Measurements from ENCODE around the gene TFPT.

TFPT gene, protein sequence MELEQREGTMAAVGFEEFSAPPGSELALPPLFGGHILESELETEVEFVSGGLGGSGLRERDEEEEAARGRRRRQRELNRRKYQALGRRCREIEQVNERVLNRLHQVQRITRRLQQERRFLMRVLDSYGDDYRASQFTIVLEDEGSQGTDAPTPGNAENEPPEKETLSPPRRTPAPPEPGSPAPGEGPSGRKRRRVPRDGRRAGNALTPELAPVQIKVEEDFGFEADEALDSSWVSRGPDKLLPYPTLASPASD

GRCh38 chr19:54115109-54116063, at the start of gene TFPT, which contains the start of gene PRPF31:
Gene TFPT (minus strand): TSS chr19:54115657. CDS start chr19:54115269, 388 bp downstream.
Gene PRPF31 (plus strand): TSS chr19:54115754. CDS start chr19:54118279, 2,525 bp downstream.
- peak; percentile 99 for DNase-seq

DNA sequence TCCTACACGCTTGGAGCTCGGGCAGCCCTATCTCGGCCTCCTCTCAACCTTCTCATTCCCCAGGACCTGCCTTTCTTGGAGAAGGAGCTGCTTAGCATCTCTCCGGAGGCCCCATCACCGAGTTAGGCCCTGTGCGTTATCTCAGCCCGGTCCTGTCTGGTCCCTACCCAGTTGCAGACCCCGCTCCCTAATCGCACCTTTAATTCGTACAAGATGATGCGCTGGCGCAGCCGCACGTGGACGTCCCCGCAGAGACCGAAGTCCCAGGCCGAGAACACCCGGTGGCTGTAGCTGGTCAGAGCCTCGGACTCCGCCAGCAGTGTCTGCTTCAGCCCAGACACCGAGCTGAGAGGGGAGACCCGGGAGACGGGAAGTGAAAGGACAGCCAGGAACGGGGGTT, 49.8 kb upstream of the TFPT start:
- no peak for DNase-seq

DNA sequence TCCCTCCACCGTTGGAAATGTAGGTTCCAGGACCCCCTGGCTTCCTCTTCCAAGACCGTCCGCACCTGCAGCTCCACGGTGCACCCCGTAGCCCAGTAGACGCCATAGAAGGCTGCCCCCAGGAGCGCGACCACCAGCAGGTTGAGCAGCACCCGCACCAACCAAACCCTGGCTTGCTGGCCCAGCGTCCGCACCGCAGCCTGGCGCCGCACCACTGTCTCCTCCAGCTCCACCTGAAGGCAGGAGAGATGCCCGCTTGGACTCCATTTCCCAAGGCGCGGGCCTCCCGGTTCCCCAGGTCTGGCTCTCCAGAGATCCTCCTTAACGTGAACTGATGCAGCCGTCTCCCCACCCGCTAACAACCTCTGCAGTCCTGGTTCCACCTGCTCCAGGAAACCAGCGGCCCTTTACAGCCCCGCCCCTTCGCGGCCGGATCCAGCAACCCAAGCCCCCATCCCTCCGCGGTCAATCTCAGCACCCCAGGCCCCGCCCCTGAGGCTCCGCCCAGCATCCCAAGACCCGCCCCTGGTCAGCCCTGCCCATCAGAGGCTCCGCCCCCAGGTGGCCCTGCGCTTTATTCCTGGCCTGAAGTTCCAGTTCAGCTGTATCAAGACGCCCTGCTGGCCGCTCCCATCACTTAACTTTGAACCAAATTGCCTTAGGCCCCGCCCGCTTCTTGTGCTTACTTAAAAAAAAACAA, 49.1 kb upstream of the TFPT start:
- DNase-seq: peak; percentile 81

DNA sequence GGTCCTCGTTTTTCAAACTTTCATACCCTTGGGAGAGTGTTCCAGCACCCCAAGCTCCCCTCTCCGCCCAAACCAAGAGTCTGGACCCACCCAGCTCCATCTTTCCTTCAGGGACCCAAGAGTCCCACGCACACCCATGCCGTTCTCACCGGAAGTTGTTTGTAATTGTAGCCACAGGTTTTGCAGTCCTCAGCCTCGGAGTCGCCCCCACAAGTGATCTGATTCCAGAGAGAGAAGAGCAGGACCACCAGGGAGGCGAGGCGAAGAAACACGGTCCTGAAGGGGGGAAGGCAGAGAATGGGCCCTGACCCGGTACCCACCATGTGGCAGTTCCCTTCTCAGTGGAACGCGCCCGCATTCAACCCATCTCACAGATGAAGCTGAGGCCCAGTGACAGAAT, 47.4 kb upstream of the TFPT start:
- no peak for DNase-seq

DNA sequence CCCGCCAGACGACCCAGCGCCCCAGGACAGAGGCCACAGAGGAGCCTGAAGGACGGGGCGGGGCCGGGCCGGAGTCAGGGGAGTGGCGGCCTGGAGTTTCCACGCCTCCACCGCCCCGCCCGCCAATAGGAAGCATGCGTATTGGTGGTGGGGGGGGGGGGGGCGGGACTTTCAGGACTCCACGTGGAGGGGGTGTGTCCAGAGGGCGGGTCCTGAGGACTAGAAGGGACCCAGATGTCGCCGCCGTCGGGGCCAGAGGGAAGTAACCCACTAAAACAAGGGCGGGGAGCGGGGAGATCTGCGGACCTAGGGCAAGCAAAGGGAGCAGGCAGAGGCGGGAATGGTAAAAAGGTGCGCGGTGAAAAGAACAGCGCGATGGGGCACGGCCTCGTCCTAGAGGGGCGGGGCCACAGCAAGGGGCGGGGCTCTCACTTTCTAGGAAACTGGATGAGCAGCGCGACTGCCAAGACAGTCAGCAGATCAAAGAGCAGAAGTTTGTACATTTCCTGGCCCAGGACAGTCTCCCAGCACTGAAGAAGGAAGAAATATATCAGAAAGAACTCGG, 46.9 kb upstream of the TFPT start:
- peak; percentile 95 for DNase-seq

DNA sequence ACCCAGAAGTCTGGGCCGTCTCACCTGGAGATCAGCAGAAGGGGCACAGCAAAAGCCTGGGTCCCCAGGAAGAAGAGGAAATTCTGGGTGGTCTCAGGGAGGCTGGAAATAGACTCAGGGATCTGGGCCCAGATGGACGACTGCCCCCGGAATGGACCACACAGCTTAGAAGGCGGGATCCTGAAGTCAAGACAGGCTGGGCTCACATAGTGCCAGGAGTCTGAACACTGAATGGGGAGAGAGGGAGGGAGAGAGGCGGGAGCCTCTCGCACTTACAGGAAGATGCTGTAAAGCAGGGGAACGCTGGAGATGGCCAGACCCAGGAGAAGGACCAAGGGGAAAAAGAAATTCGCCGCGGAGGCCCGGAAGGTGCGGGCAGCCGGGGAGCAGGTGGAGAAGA, 45.4 kb upstream of the TFPT start:
- no peak for DNase-seq

DNA sequence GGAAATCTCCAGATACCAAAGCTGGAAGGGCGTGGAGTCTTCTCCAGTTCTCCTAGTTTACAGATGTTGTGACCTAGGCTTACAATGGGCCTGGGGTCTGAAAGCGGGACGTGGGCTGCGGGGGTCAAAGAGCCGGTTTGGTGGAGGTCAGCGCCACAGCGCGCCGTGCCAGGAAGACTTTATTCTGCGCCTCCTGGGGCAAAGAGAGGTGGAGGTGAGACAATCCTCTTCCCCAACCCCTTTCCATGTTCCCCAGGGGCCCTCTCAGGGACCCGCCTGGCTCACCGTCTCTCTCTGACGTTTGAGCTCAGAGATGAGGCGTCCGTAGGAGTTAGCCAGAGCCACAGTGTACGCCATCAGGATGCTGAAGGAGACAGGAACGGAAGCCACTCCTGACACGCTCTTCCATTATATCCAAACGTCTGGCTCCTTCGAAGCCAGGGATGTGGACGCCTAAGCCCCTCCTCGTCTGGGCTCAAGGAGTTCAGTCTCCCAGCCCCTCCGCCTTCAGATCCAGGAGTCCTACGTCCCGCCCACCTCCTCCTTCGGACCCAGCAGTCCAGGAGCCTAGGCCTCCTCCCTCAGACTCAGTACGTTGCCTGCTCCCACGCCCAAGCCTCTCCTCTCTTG, 44.8 kb upstream of the TFPT start:
- peak; percentile 32 for DNase-seq

- DNase-seq: peak; percentile 100
Measured at GRCh38 chr19:54159352-54160181, 44.1 kb upstream of the TFPT start, which contains the start of gene LENG1. Gene LENG1 (minus strand): TSS chr19:54159721. CDS start chr19:54159695, 26 bp downstream.

GRCh38 chr19:54158812-54159351, 43.4 kb upstream of the TFPT start:
- DNase-seq: peak; percentile 57

GRCh38 chr19:54156953-54157352, 41.5 kb upstream of the TFPT start:
- no peak for DNase-seq

DNA sequence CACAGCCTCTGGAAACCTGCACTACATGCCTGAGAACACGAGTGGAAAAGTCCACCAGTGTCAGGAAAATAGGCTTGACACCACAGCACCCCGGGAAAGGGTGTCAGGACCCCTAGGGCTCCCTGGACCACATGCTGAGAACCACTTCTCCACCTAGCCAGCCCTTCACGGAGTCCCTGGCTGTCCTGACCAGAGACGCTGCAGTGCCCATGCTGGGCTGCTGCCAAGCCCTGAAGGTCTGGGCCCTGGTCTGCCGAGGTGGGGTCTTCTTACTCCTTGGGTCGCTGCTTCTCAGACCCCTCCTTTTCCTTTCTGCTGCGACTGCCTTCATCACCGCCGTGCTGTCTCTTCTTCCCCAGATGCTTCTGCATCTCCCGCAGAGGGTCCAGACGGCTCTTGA, 41.0 kb upstream of the TFPT start:
- DNase-seq: no peak

- DNase-seq: no peak
Measured at GRCh38 chr19:54155694-54156093, 40.2 kb upstream of the TFPT start.

GRCh38 chr19:54154603-54155345, 39.3 kb upstream of the TFPT start:
- no peak for DNase-seq

- DNase-seq: no peak
Measured at GRCh38 chr19:54153731-54154326, 38.4 kb upstream of the TFPT start.

GRCh38 chr19:54152878-54153524, 37.5 kb upstream of the TFPT start:
- DNase-seq: no peak

DNA sequence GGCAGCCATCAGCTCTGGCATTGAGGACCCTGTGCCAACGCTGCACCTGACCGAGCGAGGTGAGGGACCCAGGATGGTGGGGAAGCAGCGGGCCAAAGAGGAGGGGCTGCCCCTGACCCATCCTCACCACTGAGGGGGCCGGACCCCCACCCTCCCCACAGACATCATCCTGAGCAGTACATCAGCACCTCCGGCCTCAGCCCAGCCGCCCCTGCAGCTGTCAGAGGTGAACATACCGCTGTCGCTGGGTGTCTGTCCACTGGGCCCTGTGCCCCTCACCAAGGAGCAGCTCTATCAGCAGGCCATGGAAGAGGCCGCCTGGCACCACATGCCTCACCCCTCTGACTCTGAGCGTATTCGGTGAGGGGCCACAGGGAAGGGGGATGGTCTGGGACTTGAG, 36.8 kb upstream of the TFPT start:
- no peak for DNase-seq

DNA sequence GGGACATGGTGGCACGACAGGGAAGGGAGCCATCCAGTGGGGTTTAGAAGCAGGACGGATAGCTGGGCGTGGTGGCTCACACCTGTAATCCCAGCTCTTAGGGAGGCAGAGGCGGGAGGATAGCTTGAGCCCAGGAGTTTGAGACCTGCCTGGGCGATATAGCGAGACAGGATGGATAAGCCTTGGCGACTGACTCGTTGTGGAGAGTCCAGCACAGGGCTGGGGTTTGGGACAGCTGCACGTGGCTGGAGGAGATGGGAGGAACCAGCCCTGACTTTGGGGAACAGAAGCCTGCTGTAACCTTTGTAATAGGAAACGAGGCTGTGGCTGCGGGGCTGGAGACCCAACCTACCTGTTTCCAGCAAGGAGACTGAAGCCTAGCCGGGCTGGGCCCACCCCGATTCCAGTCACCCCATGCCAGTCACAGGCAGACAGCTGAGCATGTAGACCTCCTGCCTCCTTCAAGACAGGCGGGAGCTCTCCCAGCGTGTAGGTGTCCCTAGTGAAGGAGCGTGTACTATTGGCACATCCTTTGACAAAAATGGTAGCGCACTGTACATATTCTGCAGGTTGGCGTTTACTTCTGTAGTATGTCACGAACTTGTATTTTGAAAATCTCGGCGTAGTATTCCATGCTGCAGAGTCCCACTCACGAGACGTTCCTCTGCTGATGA, 36.0 kb upstream of the TFPT start:
- no peak for DNase-seq

GRCh38 chr19:54149021-54149812, 33.8 kb upstream of the TFPT start:
- no peak for DNase-seq

All from hematopoietic multipotent progenitor cell treated with erythropoietin and hydrocortisone succinate and interleukin-3 and kit ligand, for 4 days (in vitro differentiated cells).